Chondrocyte (in vitro differentiated cells): ENCODE results near the gene VANGL1. TPM values are rescaled to one million over a fixed set of nuclear protein-coding genes. Genes with fewer than 3 reads are reported as not detected.

ENCODE experiments used
- DNase-seq: peaks from one replicate; pipeline ENCODE4 v3.0.0; 2021; ENCODE audit warnings: mixed read lengths, low spot score
- H3K27ac Mint-ChIP-seq: one replicate; pipeline ENCODE4 v1.8.0; 2021; ENCODE audit warnings: mild to moderate bottlenecking, moderate library complexity, mixed read lengths; ENCODE audit not compliant: unreplicated experiment
- H3K27me3 Mint-ChIP-seq: 2 replicates; pipeline ENCODE4 v1.8.0; 2021; ENCODE audit warnings: low read depth, mixed read lengths
- H3K36me3 Mint-ChIP-seq: 2 replicates; pipeline ENCODE4 v1.8.0; 2021; ENCODE audit warnings: low read depth, mixed read lengths
- H3K4me1 Mint-ChIP-seq: 2 replicates; pipeline ENCODE4 v1.8.0; 2021; ENCODE audit warnings: low read depth, mild to moderate bottlenecking, mixed read lengths
- H3K4me3 Mint-ChIP-seq: one replicate; pipeline ENCODE4 v1.8.0; 2021; ENCODE audit warnings: mild to moderate bottlenecking, moderate library complexity, mixed read lengths; ENCODE audit not compliant: unreplicated experiment
- H3K9me3 Mint-ChIP-seq: 2 replicates; pipeline ENCODE4 v1.8.0; 2021; ENCODE audit warnings: low read depth, mixed read lengths
- CTCF ChIP-seq: fragments of 200-600 bp; sonication (generic); IDR thresholded peaks from 2 replicates; pipeline ENCODE4 v1.5.0; 2021; ENCODE audit warnings: antibody characterized with exemption, mild to moderate bottlenecking, moderate library complexity
- total RNA-seq: library from RNA; stranded (reverse); gene quantifications from 3 replicates; pipeline ENCODE4 v1.2.1, GENCODE V29; 2021

The VANGL1 gene
- total RNA-seq, 1 donor from 2014 or later = 16.2 TPM

DNA sequence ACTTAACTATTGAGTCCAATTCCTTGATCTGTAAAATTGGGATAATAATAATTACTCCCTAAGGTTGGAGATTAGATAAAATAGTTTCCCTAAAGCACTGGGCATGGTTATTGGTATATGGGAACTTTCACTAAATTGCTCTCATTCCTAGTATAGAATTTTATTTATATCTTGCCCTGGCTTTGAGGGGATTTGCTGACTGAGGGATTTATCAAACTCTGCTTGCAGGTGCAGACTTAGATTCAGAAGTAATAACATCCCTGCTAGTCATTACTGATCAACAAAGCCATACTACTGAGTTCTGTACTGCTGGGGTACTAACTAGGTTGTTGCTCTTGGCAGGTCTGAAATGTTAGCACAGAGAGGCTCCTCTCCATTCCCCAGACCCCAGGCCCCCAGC, 84.8 kb downstream of the VANGL1 start:
- H3K4me3 Mint-ChIP-seq = no peak overlapping the region
- no peak for DNase-seq
- no peaks in the 10 kb centered on the region for H3K9me3 Mint-ChIP-seq
- no peaks in the 10 kb centered on the region for H3K27me3 Mint-ChIP-seq
- H3K4me1 Mint-ChIP-seq = peaks cover 10% of the 10 kb centered on the region
- TF ChIP-seq CTCF = no peak
- H3K27ac Mint-ChIP-seq = no peak overlapping the region
- no peaks in the 10 kb centered on the region for H3K36me3 Mint-ChIP-seq

DNA sequence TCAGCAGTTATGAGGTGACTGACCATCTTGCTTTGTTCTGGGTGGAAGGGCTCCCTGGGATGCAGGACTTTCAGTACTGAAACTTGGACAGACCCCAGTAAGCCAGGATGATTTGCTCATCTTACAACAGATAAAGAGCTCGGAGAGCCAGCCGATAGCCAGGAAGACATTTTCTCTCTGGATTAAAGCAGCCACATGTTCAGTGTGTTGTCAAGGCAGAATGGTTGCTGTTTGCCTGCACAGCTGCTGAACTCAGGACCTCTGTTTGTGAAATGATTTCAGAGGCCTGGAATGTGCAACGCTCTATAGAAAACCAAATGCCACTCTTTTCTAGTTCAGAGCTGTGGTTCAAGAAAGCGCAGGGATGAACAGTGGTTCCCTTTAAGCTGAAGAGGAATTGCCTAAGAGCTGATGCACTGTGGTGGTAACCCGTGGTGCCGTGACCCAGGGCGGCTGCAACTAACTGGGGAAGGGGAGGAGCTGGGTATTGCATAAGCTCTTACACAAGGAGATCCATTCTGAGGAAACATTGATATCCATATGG, 86.0 kb downstream of the VANGL1 start:
- Mint-ChIP-seq H3K9me3 (no peaks in the 10 kb centered on the region), H3K4me3 (no peak overlapping the region), H3K4me1 (peaks cover 10% of the 10 kb centered on the region), H3K27ac (peak overlapping the region; percentile 81), H3K27me3 (no peaks in the 10 kb centered on the region), H3K36me3 (no peaks in the 10 kb centered on the region)
- TF ChIP-seq CTCF = no peak
- DNase-seq = no peak

DNA sequence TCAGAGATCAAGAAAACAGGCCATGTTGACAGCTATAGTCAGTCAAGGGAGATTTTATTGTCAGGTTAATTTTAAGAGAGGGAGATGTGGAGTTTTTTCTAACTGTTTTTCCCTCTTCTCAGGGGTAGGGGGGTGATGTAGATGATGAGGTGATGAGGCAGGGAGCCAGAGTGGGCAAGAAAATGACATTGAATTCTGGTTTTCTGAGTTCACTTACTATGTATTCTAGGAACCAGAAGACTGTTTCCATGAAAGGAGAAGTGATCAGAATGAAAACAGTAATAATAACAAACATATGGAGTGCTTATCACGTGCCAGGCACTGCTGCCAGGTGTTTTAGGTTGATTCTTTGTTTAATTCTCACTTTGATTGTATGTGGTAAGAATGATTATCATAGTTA, 86.6 kb downstream of the VANGL1 start:
- H3K4me1 Mint-ChIP-seq = peaks cover 10% of the 10 kb centered on the region
- no peak overlapping the region for H3K4me3 Mint-ChIP-seq
- no peaks in the 10 kb centered on the region for H3K9me3 Mint-ChIP-seq
- no peaks in the 10 kb centered on the region for H3K36me3 Mint-ChIP-seq
- TF ChIP-seq CTCF = no peak
- DNase-seq = no peak
- H3K27ac Mint-ChIP-seq = peak overlapping the region; percentile 81
- peaks cover under 1% of the 10 kb centered on the region for H3K27me3 Mint-ChIP-seq

- TF ChIP-seq CTCF = no peak
- H3K4me1 Mint-ChIP-seq = peaks cover 10% of the 10 kb centered on the region
- no peak overlapping the region for H3K4me3 Mint-ChIP-seq
- no peaks in the 10 kb centered on the region for H3K9me3 Mint-ChIP-seq
- peaks cover 9% of the 10 kb centered on the region for H3K27me3 Mint-ChIP-seq
- H3K27ac Mint-ChIP-seq = no peak overlapping the region
- DNase-seq = no peak
- H3K36me3 Mint-ChIP-seq = no peaks in the 10 kb centered on the region
Observed at GRCh38 chr1:115729756-115730155, 88.0 kb downstream of the VANGL1 start.

DNA sequence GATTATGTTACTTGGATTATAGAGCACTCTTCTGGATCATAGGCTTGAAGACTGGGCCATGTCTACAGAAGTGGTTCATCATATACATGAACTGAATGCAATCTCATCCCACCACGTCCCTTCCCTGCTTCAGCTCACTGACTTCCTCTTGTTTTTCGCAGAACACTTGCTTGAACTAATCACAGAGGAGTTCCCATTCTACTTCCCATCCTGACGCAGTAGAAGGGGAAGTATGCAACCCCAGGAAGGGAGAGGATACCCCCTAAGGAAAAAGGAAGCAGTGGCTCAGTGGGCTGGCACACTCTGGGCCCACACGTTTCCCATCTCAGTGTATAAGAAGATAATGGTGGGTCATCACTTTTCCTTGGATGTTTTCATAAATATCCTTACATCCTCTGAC, 90.5 kb downstream of the VANGL1 start:
- Mint-ChIP-seq H3K4me3 (no peak overlapping the region), H3K27me3 (peaks cover 10% of the 10 kb centered on the region), H3K27ac (no peak overlapping the region), H3K4me1 (peaks cover 10% of the 10 kb centered on the region), H3K36me3 (no peaks in the 10 kb centered on the region), H3K9me3 (no peaks in the 10 kb centered on the region)
- TF ChIP-seq CTCF = no peak
- no peak for DNase-seq
